Stomach smooth muscle (tissue), 2 donors: ENCODE results near the gene UNC119B.

ENCODE experiments used
- H3K27ac ChIP-seq: one replicate; pipeline ENCODE4 v1.7.0; 2013; ENCODE audit warnings: mild to moderate bottlenecking, low read length, inconsistent platforms
- H3K27me3 ChIP-seq, 2 donors: one replicate each; pipeline ENCODE4 v1.7.0; 2013; ENCODE audit warnings: low read length in 2 of 2; ENCODE audit not compliant: insufficient read depth in 2 of 2, control insufficient read depth in 1 of 2
- H3K36me3 ChIP-seq, 2 donors: one replicate each; pipeline ENCODE4 v1.7.0; 2013; ENCODE audit warnings: low read length in 2 of 2; ENCODE audit not compliant: control insufficient read depth in 2 of 2, insufficient read depth in 2 of 2
- H3K4me1 ChIP-seq: one replicate; pipeline ENCODE4 v1.7.0; 2013; ENCODE audit warnings: low read length; ENCODE audit not compliant: control insufficient read depth, insufficient read depth
- H3K4me3 ChIP-seq, 2 donors: one replicate each; pipeline ENCODE4 v1.7.0; 2013; ENCODE audit warnings: low read length in 2 of 2
- H3K9ac ChIP-seq, 2 donors: one replicate each; pipeline ENCODE4 v1.7.0; 2013; ENCODE audit warnings: low read length in 2 of 2, mild to moderate bottlenecking in 1 of 2
- H3K9me3 ChIP-seq, 2 donors: one replicate each; pipeline ENCODE4 v1.7.0; 2013; ENCODE audit warnings: low read length in 2 of 2; ENCODE audit not compliant: control insufficient read depth in 2 of 2
- donor health status: healthy.
- donor health status: Pancreatic carcinoma.

Gene UNC119B

GRCh38 chr12:120674097-120674636 lies 36.1 kb upstream of the UNC119B start:
- Histone ChIP-seq H3K9ac (no peak overlapping the region), H3K4me1 (no peaks in the 10 kb centered on the region)

GRCh38 chr12:120677765-120678473 lies 32.3 kb upstream of the UNC119B start:
- no peak overlapping the region for H3K27ac ChIP-seq
- no peak overlapping the region for H3K9ac ChIP-seq
- H3K36me3 ChIP-seq: no peaks in the 10 kb centered on the region
- H3K4me1 ChIP-seq: no peaks in the 10 kb centered on the region
- H3K27me3 ChIP-seq: no peaks in the 10 kb centered on the region
- no peaks in the 10 kb centered on the region for H3K9me3 ChIP-seq
- no peak overlapping the region for H3K4me3 ChIP-seq

More at GRCh38 chr12:120674097-120674636, 36.1 kb upstream of the UNC119B start:
- Histone ChIP-seq H3K27ac (no peak overlapping the region), H3K4me3 (no peak overlapping the region), H3K36me3 (no peaks in the 10 kb centered on the region), H3K27me3 (no peaks in the 10 kb centered on the region), H3K9me3 (no peaks in the 10 kb centered on the region)

- no peaks in the 10 kb centered on the region for H3K9me3 ChIP-seq
- H3K9ac ChIP-seq: no peak overlapping the region
- no peak overlapping the region for H3K27ac ChIP-seq
- H3K36me3 ChIP-seq: no peaks in the 10 kb centered on the region
- H3K27me3 ChIP-seq: no peaks in the 10 kb centered on the region
- H3K4me1 ChIP-seq: no peaks in the 10 kb centered on the region
- H3K4me3 ChIP-seq: no peak overlapping the region
These were observed 31.7 kb upstream of the UNC119B start for GRCh38 chr12:120678572-120678971.

- H3K9me3 ChIP-seq: no peaks in the 10 kb centered on the region
- H3K9ac ChIP-seq: no peak overlapping the region
- no peaks in the 10 kb centered on the region for H3K4me1 ChIP-seq
- no peaks in the 10 kb centered on the region for H3K27me3 ChIP-seq
- no peak overlapping the region for H3K4me3 ChIP-seq
- no peaks in the 10 kb centered on the region for H3K36me3 ChIP-seq
- H3K27ac ChIP-seq: no peak overlapping the region
These were observed 30.0 kb upstream of the UNC119B start for GRCh38 chr12:120680165-120680738.

- H3K27ac ChIP-seq: no peak overlapping the region
- H3K27me3 ChIP-seq: no peaks in the 10 kb centered on the region
- H3K9ac ChIP-seq: no peak overlapping the region
- no peaks in the 10 kb centered on the region for H3K36me3 ChIP-seq
- H3K9me3 ChIP-seq: no peaks in the 10 kb centered on the region
- no peak overlapping the region for H3K4me3 ChIP-seq
- peaks cover 24% of the 10 kb centered on the region for H3K4me1 ChIP-seq
These were observed 25.7 kb upstream of the UNC119B start for GRCh38 chr12:120684523-120684932.

- Histone ChIP-seq H3K27me3 (no peaks in the 10 kb centered on the region), H3K9ac (no peak overlapping the region), H3K36me3 (no peaks in the 10 kb centered on the region), H3K4me3 (peak overlapping the region in 1 of 2 donors; percentile 96), H3K27ac (no peak overlapping the region), H3K4me1 (peaks cover 24% of the 10 kb centered on the region), H3K9me3 (no peaks in the 10 kb centered on the region)
These were observed 24.7 kb upstream of the UNC119B start for GRCh38 chr12:120685522-120685921.

GRCh38 chr12:120686151-120686689 lies 24.0 kb upstream of the UNC119B start:
- H3K27ac ChIP-seq: peak overlapping the region; percentile 70
- no peaks in the 10 kb centered on the region for H3K36me3 ChIP-seq
- H3K4me3 ChIP-seq: peak overlapping the region; percentile 96 to 97
- H3K27me3 ChIP-seq: no peaks in the 10 kb centered on the region
- peak overlapping the region; percentile 71 to 80 for H3K9ac ChIP-seq
- H3K4me1 ChIP-seq: peaks cover 24% of the 10 kb centered on the region
- no peaks in the 10 kb centered on the region for H3K9me3 ChIP-seq

GRCh38 chr12:120686690-120687577 lies 23.3 kb upstream of the UNC119B start, which contains the start of gene MLEC:
MLEC (plus strand) TSS chr12:120687149; CDS start chr12:120687297, 148 bp downstream.
- peak within 1 kb of the TSS; percentile 70 for H3K27ac ChIP-seq
- no peaks in the 10 kb centered on the region for H3K9me3 ChIP-seq
- H3K27me3 ChIP-seq: no peaks in the 10 kb centered on the region
- peak within 1 kb of the TSS; percentile 81 to 83 for H3K9ac ChIP-seq
- peaks cover 29% of the 10 kb centered on the region for H3K4me1 ChIP-seq
- H3K36me3 ChIP-seq: no peaks in the 10 kb centered on the region
- H3K4me3 ChIP-seq: peak within 1 kb of the TSS; percentile 96 to 97

GRCh38 chr12:120687578-120688289 lies 22.5 kb upstream of the UNC119B start:
- peak overlapping the region; percentile 70 for H3K27ac ChIP-seq

More at GRCh38 chr12:120687578-120688289, 22.5 kb upstream of the UNC119B start:
- Histone ChIP-seq H3K9ac (peak overlapping the region; percentile 81 to 83), H3K36me3 (no peaks in the 10 kb centered on the region), H3K4me3 (peak overlapping the region; percentile 84 to 97), H3K9me3 (no peaks in the 10 kb centered on the region), H3K27me3 (no peaks in the 10 kb centered on the region), H3K4me1 (peaks cover 29% of the 10 kb centered on the region)
